ENCODE measurements around the gene BMP7.

BMP7 gene

DNA sequence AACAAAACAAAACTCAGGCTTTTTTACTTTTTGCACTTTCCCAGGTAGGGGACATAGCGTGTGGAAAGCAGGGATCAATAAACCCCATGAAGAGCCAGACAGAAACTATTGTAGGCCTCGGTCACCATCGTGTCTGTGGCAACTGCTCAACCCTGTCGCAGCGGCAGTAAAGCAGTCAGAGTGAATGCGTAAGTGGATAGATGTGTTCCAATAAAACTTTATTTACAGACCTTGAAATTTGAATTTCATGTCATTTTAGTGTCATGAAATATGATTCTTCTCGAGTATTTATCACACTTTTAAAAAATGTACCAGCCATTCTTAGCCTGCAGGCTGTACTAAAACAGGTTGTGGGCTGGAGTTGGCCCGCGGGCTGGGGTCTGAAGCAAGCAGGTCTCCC, 14.5 kb downstream of the BMP7 start:
- no peak overlapping the region for H3K4me3 ChIP-seq (ENCODE audit: control insufficient read depth, low read depth, low read length)
- no peak for TF ChIP-seq CTCF (conservative IDR thresholded peaks at IDR 0.05; ENCODE audit: control insufficient read depth, insufficient read depth, low read depth, low read length)
- DNase-seq (ENCODE audit: low read depth) = no peak

DNA sequence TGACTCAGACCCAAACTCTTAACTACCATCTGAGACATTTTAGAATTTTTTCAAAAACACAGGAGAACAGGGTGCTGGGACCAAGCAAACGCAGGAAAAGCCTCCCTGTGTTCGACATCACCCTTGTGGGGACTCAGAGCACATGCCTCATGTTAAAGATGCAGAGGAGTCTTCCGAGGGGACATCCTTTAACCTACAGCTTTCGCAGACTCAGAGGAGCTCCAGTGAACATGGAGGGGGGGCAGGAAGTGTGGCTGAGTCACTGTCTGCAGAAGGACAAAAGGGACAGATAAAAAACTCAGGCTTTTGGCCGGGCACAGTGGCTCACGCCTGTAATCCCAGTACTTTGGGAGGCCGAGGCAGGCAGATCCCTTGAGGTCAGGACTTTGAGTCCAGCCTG, 15.1 kb downstream of the BMP7 start:
- no peak overlapping the region for H3K4me3 ChIP-seq (ENCODE audit: control insufficient read depth, low read depth, low read length)
- TF ChIP-seq CTCF (conservative IDR thresholded peaks at IDR 0.05; ENCODE audit: control insufficient read depth, insufficient read depth, low read depth, low read length) = no peak
- no peak for DNase-seq (ENCODE audit: low read depth)

DNA sequence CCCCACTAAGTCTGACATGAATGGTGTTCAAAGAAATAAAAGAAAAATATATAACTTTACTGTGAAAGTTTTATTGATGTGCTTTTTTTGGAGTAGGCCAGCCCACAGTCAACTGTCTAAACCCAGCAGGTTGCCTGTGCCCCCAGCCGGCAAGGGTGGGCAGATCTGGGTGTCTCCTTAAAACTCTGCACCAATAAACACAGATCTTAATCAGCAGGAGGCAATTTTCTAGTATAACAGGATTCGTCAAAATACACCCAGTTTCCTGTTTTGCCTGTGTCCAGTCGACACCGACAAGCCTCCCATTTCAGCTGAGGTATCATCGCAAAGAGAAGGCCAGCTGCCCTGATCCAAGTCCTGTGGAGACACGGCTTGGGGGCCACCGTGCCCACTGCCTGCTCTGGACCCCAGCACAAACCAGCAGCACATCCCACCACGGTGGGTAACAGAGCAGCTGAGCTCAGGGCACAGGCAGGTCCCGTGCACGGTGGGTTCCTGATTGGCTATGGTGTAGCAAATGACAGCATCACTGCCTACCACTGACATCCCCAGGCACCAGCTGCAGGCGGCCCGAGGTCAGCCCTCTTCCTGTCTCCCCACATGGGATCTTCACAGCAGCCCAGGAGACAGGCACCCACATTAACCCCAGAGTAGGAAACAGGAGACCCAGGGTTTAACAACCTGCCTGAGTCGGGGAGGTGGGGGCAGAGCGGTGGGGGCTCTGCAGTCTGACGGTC, 15.7 kb downstream of the BMP7 start:
- DNase-seq (ENCODE audit: low read depth) = no peak
- no peak for TF ChIP-seq CTCF (conservative IDR thresholded peaks at IDR 0.05; ENCODE audit: control insufficient read depth, insufficient read depth, low read depth, low read length)
- no peak overlapping the region for H3K4me3 ChIP-seq (ENCODE audit: control insufficient read depth, low read depth, low read length)

GRCh38 chr20:57249772-57250171, 16.7 kb downstream of the BMP7 start:
- no peak for TF ChIP-seq CTCF (conservative IDR thresholded peaks at IDR 0.05; ENCODE audit: control insufficient read depth, insufficient read depth, low read depth, low read length)
- no peak overlapping the region for H3K4me3 ChIP-seq (ENCODE audit: control insufficient read depth, low read depth, low read length)
- DNase-seq (ENCODE audit: low read depth) = no peak

- H3K4me3 ChIP-seq (ENCODE audit: control insufficient read depth, low read depth, low read length) = no peak overlapping the region
- DNase-seq (ENCODE audit: low read depth) = no peak
- no peak for TF ChIP-seq CTCF (conservative IDR thresholded peaks at IDR 0.05; ENCODE audit: control insufficient read depth, insufficient read depth, low read depth, low read length)
These were observed 17.4 kb downstream of the BMP7 start for GRCh38 chr20:57249073-57249472.

- no peak overlapping the region for H3K4me3 ChIP-seq (ENCODE audit: control insufficient read depth, low read depth, low read length)
- DNase-seq (ENCODE audit: low read depth) = no peak
- TF ChIP-seq CTCF (conservative IDR thresholded peaks at IDR 0.05; ENCODE audit: control insufficient read depth, insufficient read depth, low read depth, low read length) = no peak
These were observed 18.2 kb downstream of the BMP7 start for GRCh38 chr20:57248132-57248797.
